ENCODE data around the gene LTA. TPM values are rescaled to one million over a fixed set of nuclear protein-coding genes. Genes with fewer than 3 reads are reported as not detected.

LTA gene
- total and polyA plus RNA-seq, 3 experiments from 2014 or later: 23.3 to 854 (median 839) TPM

GRCh38 chr6:31614684-31615578 lies 42.8 kb downstream of the LTA start, which contains the start of gene AIF1:
AIF1 (plus strand) TSS chr6:31615234; CDS start chr6:31615330, 96 bp downstream.
- H3K9me3 ChIP-seq (ENCODE audit: low read length): no peaks in the 10 kb centered on the region
- peak within 1 kb of the TSS; percentile 67 for H3K4me3 ChIP-seq (ENCODE audit: low read length)
- H3K27ac ChIP-seq (ENCODE audit: low read depth, low read length): peak within 1 kb of the TSS; percentile 54
- CTCF ChIA-PET: interaction anchor here (1.0 to 1.9 kb wide), 2 partner anchors 16 to 18 kb away, joined by 3 to 6 read pairs; no protein-coding TSS in a partner anchor
- Mint-ChIP-seq H3K27ac (peak within 1 kb of the TSS; percentile 38 to 78 (median 68)), H3K4me3 (peak within 1 kb of the TSS in 6 of 7 donors; percentile 36 to 67 (median 62)), H3K9me3 (no peaks in the 10 kb centered on the region), H3K27me3 (peaks cover 0 to 3% of the 10 kb centered on the region in 2 donors), H3K4me1 (peaks cover 24 to 35% (median 33%) of the 10 kb centered on the region in 3 donors), H3K36me3 (peaks cover 0 to under 1% (median 0%) of the 10 kb centered on the region in 3 donors)
- H3K27me3 ChIP-seq (ENCODE audit: insufficient read depth, low read length, poor library complexity, severe bottlenecking): no peaks in the 10 kb centered on the region
- DNase-seq: no peak
- POLR2A ChIA-PET: interaction anchor here (1.5 kb wide), 1 partner anchor 37 kb away, joined by 6 read pairs; the partner anchor contains the start of gene BAG6
- H3K36me3 ChIP-seq (ENCODE audit: insufficient read depth, low read length): no peaks in the 10 kb centered on the region
- H3K4me1 ChIP-seq (ENCODE audit: insufficient read depth, low read length): peaks cover 29% of the 10 kb centered on the region

- peak overlapping the region; percentile 54 for H3K27ac ChIP-seq (ENCODE audit: low read depth, low read length)
- H3K27me3 Mint-ChIP-seq: peaks cover 0 to 3% of the 10 kb centered on the region in 2 donors
- POLR2A ChIA-PET: interaction anchor here (1.5 kb wide), 1 partner anchor 36 kb away, joined by 6 read pairs; the partner anchor contains the start of gene BAG6
These were observed 43.7 kb downstream of the LTA start for GRCh38 chr6:31615748-31616147.

GRCh38 chr6:31617010-31617409 lies 44.9 kb downstream of the LTA start:
- Histone ChIP-seq H3K4me3 (ENCODE audit: low read length) (no peak overlapping the region), H3K27me3 (ENCODE audit: insufficient read depth, low read length, poor library complexity, severe bottlenecking) (no peaks in the 10 kb centered on the region), H3K27ac (ENCODE audit: low read depth, low read length) (no peak overlapping the region), H3K9me3 (ENCODE audit: low read length) (no peaks in the 10 kb centered on the region), H3K4me1 (ENCODE audit: insufficient read depth, low read length) (peaks cover 40% of the 10 kb centered on the region), H3K36me3 (ENCODE audit: insufficient read depth, low read length) (no peaks in the 10 kb centered on the region)
- DNase-seq: no peak
- peaks cover 34 to 48% (median 44%) of the 10 kb centered on the region in 3 donors for H3K4me1 Mint-ChIP-seq
- H3K36me3 Mint-ChIP-seq: peaks cover 0 to 7% (median 3%) of the 10 kb centered on the region in 3 donors
- H3K27ac Mint-ChIP-seq: peak overlapping the region in 6 of 8 donors; percentile 7 to 82 (median 58)
- no peaks in the 10 kb centered on the region for H3K9me3 Mint-ChIP-seq
- H3K4me3 Mint-ChIP-seq: peak overlapping the region in 3 of 7 donors; percentile 38 to 53 (median 43)
- POLR2A ChIA-PET: interaction anchor here (0.6 kb wide), 1 partner anchor 35 kb away, joined by 3 read pairs; no protein-coding TSS in a partner anchor
- peaks cover 0 to 3% of the 10 kb centered on the region in 2 donors for H3K27me3 Mint-ChIP-seq
- CTCF ChIA-PET: interaction anchor here (1.9 kb wide), 1 partner anchor 18 kb away, joined by 6 read pairs; no protein-coding TSS in a partner anchor

More at GRCh38 chr6:31615748-31616147, 43.7 kb downstream of the LTA start:
- Histone ChIP-seq H3K36me3 (ENCODE audit: insufficient read depth, low read length) (no peaks in the 10 kb centered on the region), H3K9me3 (ENCODE audit: low read length) (no peaks in the 10 kb centered on the region), H3K4me3 (ENCODE audit: low read length) (peak overlapping the region; percentile 67), H3K27me3 (ENCODE audit: insufficient read depth, low read length, poor library complexity, severe bottlenecking) (no peaks in the 10 kb centered on the region), H3K4me1 (ENCODE audit: insufficient read depth, low read length) (peaks cover 29% of the 10 kb centered on the region)
- no peaks in the 10 kb centered on the region for H3K9me3 Mint-ChIP-seq
- peak overlapping the region; percentile 16 to 78 (median 66) for H3K27ac Mint-ChIP-seq
- peaks cover 25 to 37% (median 35%) of the 10 kb centered on the region in 3 donors for H3K4me1 Mint-ChIP-seq
- peak overlapping the region in 6 of 7 donors; percentile 7 to 67 (median 50) for H3K4me3 Mint-ChIP-seq
- CTCF ChIA-PET: interaction anchor here (1.0 to 1.9 kb wide), 2 partner anchors 17 to 19 kb away, joined by 3 to 6 read pairs; no protein-coding TSS in a partner anchor
- peaks cover 0 to 3% (median 0%) of the 10 kb centered on the region in 3 donors for H3K36me3 Mint-ChIP-seq
- peak in 1 of 5 donors; percentile 60 for DNase-seq

- peak overlapping the region; percentile 94 to 100 (median 98) for H3K27ac Mint-ChIP-seq
- Histone ChIP-seq H3K9me3 (ENCODE audit: low read length) (no peaks in the 10 kb centered on the region), H3K27me3 (ENCODE audit: insufficient read depth, low read length, poor library complexity, severe bottlenecking) (no peaks in the 10 kb centered on the region), H3K27ac (ENCODE audit: low read depth, low read length) (peak overlapping the region; percentile 99), H3K4me3 (ENCODE audit: low read length) (peak overlapping the region; percentile 92), H3K36me3 (ENCODE audit: insufficient read depth, low read length) (peaks cover 18% of the 10 kb centered on the region), H3K4me1 (ENCODE audit: insufficient read depth, low read length) (peaks cover 37% of the 10 kb centered on the region)
- DNase-seq: peak; percentile 95 to 98 (median 96)
- ChIA-PET CTCF (interaction anchor here (0.7 to 1.8 kb wide), 6 partner anchors 23 to 203 kb away, joined by 3 to 5 read pairs (median 4); partner anchors contain the start of genes DDX39B, LST1 and LTB), POLR2A (interaction anchor here (0.7 to 1.4 kb wide), 6 partner anchors 32 to 1834 kb away, joined by 4 to 10 read pairs (median 4); partner anchors contain the start of genes C6orf47 and GPANK1)
- peaks cover 0 to 31% (median 11%) of the 10 kb centered on the region in 3 donors for H3K36me3 Mint-ChIP-seq
- peaks cover 37 to 56% (median 47%) of the 10 kb centered on the region in 3 donors for H3K4me1 Mint-ChIP-seq
- H3K9me3 Mint-ChIP-seq: no peaks in the 10 kb centered on the region
- H3K27me3 Mint-ChIP-seq: peaks cover 0 to 3% of the 10 kb centered on the region in 2 donors
- peak overlapping the region; percentile 86 to 95 (median 91) for H3K4me3 Mint-ChIP-seq
These were observed 47.9 kb downstream of the LTA start for GRCh38 chr6:31619805-31620585.

- no peaks in the 10 kb centered on the region for H3K27me3 ChIP-seq (ENCODE audit: insufficient read depth, low read length, poor library complexity, severe bottlenecking)
- peak in 2 of 5 donors; percentile 81 to 93 for DNase-seq
- Mint-ChIP-seq H3K4me1 (peaks cover 32 to 49% (median 39%) of the 10 kb centered on the region in 3 donors), H3K9me3 (no peaks in the 10 kb centered on the region), H3K27ac (peak within 1 kb of the TSS; percentile 94 to 100 (median 98)), H3K27me3 (peaks cover 0 to 1% of the 10 kb centered on the region in 2 donors), H3K4me3 (peak within 1 kb of the TSS; percentile 90 to 95 (median 91)), H3K36me3 (peaks cover 0 to 39% (median 16%) of the 10 kb centered on the region in 3 donors)
- peaks cover 30% of the 10 kb centered on the region for H3K4me1 ChIP-seq (ENCODE audit: insufficient read depth, low read length)
- peak within 1 kb of the TSS; percentile 92 for H3K4me3 ChIP-seq (ENCODE audit: low read length)
- H3K9me3 ChIP-seq (ENCODE audit: low read length): no peaks in the 10 kb centered on the region
- ChIA-PET CTCF (interaction anchor here (0.7 to 2.4 kb wide), 7 partner anchors 23 to 202 kb away, joined by 3 to 15 read pairs (median 3); partner anchors contain the start of genes DDX39B and LST1), POLR2A (interaction anchor here (0.7 to 1.5 kb wide), 8 partner anchors 24 to 1833 kb away, joined by 3 to 10 read pairs (median 4); partner anchors contain the start of genes BAG6 and GPANK1)
- H3K36me3 ChIP-seq (ENCODE audit: insufficient read depth, low read length): peaks cover 26% of the 10 kb centered on the region
- peak within 1 kb of the TSS; percentile 99 for H3K27ac ChIP-seq (ENCODE audit: low read depth, low read length)
These were observed 48.7 kb downstream of the LTA start, which contains the start of gene PRRC2A for GRCh38 chr6:31620586-31621319. PRRC2A (plus strand) TSS chr6:31620715; CDS start chr6:31622790, 2,075 bp downstream.

- ChIA-PET POLR2A (interaction anchor here (0.6 to 1.5 kb wide), 5 partner anchors 24 to 115 kb away, joined by 3 to 9 read pairs (median 5); partner anchors contain the start of gene BAG6), CTCF (interaction anchor here (1.1 to 2.4 kb wide), 5 partner anchors 12 to 80 kb away, joined by 3 to 15 read pairs (median 4); partner anchors contain the start of gene BAG6)
- Histone ChIP-seq H3K27me3 (ENCODE audit: insufficient read depth, low read length, poor library complexity, severe bottlenecking) (no peaks in the 10 kb centered on the region), H3K4me3 (ENCODE audit: low read length) (peak overlapping the region; percentile 85), H3K9me3 (ENCODE audit: low read length) (no peaks in the 10 kb centered on the region), H3K4me1 (ENCODE audit: insufficient read depth, low read length) (peaks cover 23% of the 10 kb centered on the region), H3K27ac (ENCODE audit: low read depth, low read length) (peak overlapping the region; percentile 99), H3K36me3 (ENCODE audit: insufficient read depth, low read length) (peaks cover 31% of the 10 kb centered on the region)
- Mint-ChIP-seq H3K27me3 (no peaks in the 10 kb centered on the region), H3K36me3 (peaks cover 0 to 46% (median 20%) of the 10 kb centered on the region in 3 donors), H3K9me3 (no peaks in the 10 kb centered on the region), H3K27ac (peak overlapping the region; percentile 90 to 99 (median 96)), H3K4me1 (peaks cover 27 to 42% (median 32%) of the 10 kb centered on the region in 3 donors), H3K4me3 (peak overlapping the region; percentile 90 to 95 (median 91))
- DNase-seq: no peak
These were observed 49.3 kb downstream of the LTA start for GRCh38 chr6:31621320-31621939.
